KG1 (cell line): ENCODE measurements around the gene ASB3.
"Not testable (repeated sequence)": the region's sequence is repeated elsewhere in the genome, so short reads cannot be mapped to it uniquely, and the experiment has no call there.

Source experiments
- DNase-seq: peaks from one replicate; lab custom pipeline; 2025; lab: John Stamatoyannopoulos, UW

Gene ASB3

GRCh38 chr2:53785366-53785765 is 1.4 kb downstream of the ASB3 start:
- no peak for DNase-seq

- no peak for DNase-seq
These were observed 2.3 kb downstream of the ASB3 start for GRCh38 chr2:53784436-53784835.

- DNase-seq: no peak
These were observed 4.1 kb downstream of the ASB3 start for GRCh38 chr2:53782676-53783075.

GRCh38 chr2:53780056-53780455 is 6.7 kb downstream of the ASB3 start:
- no peak for DNase-seq

GRCh38 chr2:53778536-53779162 is 8.1 kb downstream of the ASB3 start:
- no peak for DNase-seq

- DNase-seq: no peak
These were observed 9.6 kb downstream of the ASB3 start for GRCh38 chr2:53777134-53777533.

- DNase-seq: no peak
These were observed 16.5 kb downstream of the ASB3 start for GRCh38 chr2:53770264-53770663.

- no peak for DNase-seq
These were observed 17.3 kb downstream of the ASB3 start for GRCh38 chr2:53769318-53769945.

- peak; percentile 33 for DNase-seq
These were observed 18.6 kb downstream of the ASB3 start for GRCh38 chr2:53768242-53768542.

GRCh38 chr2:53767405-53768241 is 19.1 kb downstream of the ASB3 start, which contains the start of gene CHAC2:
Gene CHAC2, plus strand, starts transcription at chr2:53767804. Its CDS starts 83 bp downstream, at chr2:53767887.
- peak; percentile 87 for DNase-seq

GRCh38 chr2:53765767-53766166 is 21.0 kb downstream of the ASB3 start:
- DNase-seq: no peak

- DNase-seq: not testable (repeated sequence)
These were observed 29.5 kb downstream of the ASB3 start for GRCh38 chr2:53757206-53757605.

- DNase-seq: no peak
These were observed 30.1 kb downstream of the ASB3 start for GRCh38 chr2:53756644-53757043.

GRCh38 chr2:53755121-53755520 is 31.6 kb downstream of the ASB3 start:
- no peak for DNase-seq

- no peak for DNase-seq
These were observed 33.7 kb downstream of the ASB3 start for GRCh38 chr2:53753041-53753440.

- DNase-seq: no peak
These were observed 34.4 kb downstream of the ASB3 start for GRCh38 chr2:53752385-53752784.

- DNase-seq: no peak
These were observed 35.0 kb downstream of the ASB3 start for GRCh38 chr2:53751728-53752127.

GRCh38 chr2:53750041-53750768 is 36.5 kb downstream of the ASB3 start:
- DNase-seq: no peak

GRCh38 chr2:53744395-53745065 is 42.2 kb downstream of the ASB3 start:
- DNase-seq: no peak

GRCh38 chr2:53740170-53740569 is 46.6 kb downstream of the ASB3 start:
- DNase-seq: no peak

- no peak for DNase-seq
These were observed 47.7 kb downstream of the ASB3 start for GRCh38 chr2:53739032-53739431.

- no peak for DNase-seq
These were observed 49.7 kb downstream of the ASB3 start for GRCh38 chr2:53737091-53737490.
